Activated T-cell treated with anti-CD3 and anti-CD28 coated beads, Interleukin-2, amount 50 U/mL, for 24 hours (primary cell): ENCODE data around the gene PSMG3.

Source experiments
- DNase-seq: peaks from one replicate; pipeline ENCODE4 v3.0.0-alpha.2; 2020
- H3K27ac Mint-ChIP-seq: 2 replicates; pipeline ENCODE4 v1.8.0; 2020; ENCODE audit warnings: mild to moderate bottlenecking, mixed read lengths
- H3K27me3 Mint-ChIP-seq: 2 replicates; pipeline ENCODE4 v1.8.0; 2020; ENCODE audit warnings: mixed read lengths
- H3K36me3 Mint-ChIP-seq: 2 replicates; pipeline ENCODE4 v1.8.0; 2020; ENCODE audit warnings: low read depth, mixed read lengths
- H3K4me1 Mint-ChIP-seq: 2 replicates; pipeline ENCODE4 v1.8.0; 2020; ENCODE audit warnings: low read depth, mixed read lengths
- H3K4me3 Mint-ChIP-seq: 2 replicates; pipeline ENCODE4 v1.8.0; 2020; ENCODE audit warnings: mild to moderate bottlenecking, moderate library complexity, mixed read lengths
- H3K9me3 Mint-ChIP-seq: 2 replicates; pipeline ENCODE4 v1.8.0; 2020; ENCODE audit warnings: mixed read lengths

Gene PSMG3, protein sequence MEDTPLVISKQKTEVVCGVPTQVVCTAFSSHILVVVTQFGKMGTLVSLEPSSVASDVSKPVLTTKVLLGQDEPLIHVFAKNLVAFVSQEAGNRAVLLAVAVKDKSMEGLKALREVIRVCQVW

DNA sequence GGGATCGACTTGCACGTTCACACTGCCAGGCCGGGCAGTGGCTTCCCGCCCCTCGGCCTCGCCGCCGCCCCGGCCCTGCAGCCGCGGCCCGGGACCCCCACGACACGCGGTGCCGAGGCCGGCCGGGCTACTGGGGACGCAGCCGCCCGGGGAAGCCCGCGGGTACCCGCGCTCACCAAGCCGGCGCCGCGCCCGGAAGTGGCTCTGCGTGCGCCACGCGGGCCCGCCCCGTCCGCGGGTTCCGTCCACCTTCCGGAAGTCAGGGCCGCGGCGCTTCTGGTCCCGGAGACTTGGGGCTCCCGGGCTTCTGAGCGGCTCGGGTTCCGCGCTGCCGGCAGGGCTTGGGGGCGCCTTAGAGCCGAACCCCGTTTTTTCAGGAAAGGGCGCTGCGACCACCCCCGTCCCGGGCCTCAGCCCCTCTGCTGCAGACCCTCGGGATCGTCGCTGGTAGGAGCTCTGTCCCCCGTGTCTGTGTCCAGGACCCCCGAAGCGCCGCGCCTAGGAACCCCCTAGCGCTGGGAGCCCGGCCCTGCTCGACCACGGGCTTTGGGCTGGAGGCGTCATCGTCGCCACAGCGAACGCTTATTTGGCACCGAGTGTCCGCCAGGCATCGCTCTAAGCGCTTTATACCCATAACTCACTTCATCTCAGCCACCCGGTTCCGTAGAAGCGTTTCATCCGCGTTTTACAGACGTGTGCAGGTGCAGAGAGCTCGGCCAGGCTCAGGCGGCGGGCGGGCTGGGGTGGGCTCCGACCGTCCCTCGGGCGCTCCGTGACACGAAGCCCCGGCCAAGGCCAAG, at the start of gene PSMG3:
Gene PSMG3, minus strand, starts transcription at position 200 of the 800 bp plus-strand sequence. CDS start 693 bp downstream, outside the sequence.
- H3K9me3 Mint-ChIP-seq: no peaks in the 10 kb centered on the region
- peaks cover 55% of the 10 kb centered on the region for H3K36me3 Mint-ChIP-seq
- H3K27ac Mint-ChIP-seq: peak within 1 kb of the TSS; percentile 94
- peak; percentile 93 for DNase-seq
- peak within 1 kb of the TSS; percentile 89 for H3K4me3 Mint-ChIP-seq
- peaks cover 42% of the 10 kb centered on the region for H3K4me1 Mint-ChIP-seq
- no peaks in the 10 kb centered on the region for H3K27me3 Mint-ChIP-seq

DNA sequence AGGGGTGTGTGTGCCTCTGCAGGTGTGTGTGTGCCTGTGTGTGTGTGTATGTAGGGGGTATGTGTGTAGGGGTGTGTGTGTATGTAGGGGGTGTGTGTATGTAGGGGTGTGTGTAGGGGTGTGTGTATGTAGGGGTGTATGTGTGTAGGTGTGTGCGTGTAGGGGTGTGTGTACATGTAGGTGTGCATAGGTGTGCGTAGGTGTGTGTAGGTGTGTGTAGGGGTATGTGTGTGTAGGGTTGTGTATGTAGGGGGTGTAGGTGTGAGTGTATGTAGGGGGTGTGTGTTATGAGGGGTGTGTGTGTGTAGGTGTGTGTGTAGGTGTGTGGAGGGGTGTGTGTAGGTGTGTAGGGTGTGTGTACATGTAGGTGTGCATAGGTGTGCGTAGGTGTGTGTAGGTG, 48.6 kb upstream of the PSMG3 start:
- H3K9me3 Mint-ChIP-seq: no peaks in the 10 kb centered on the region
- H3K4me3 Mint-ChIP-seq: no peak overlapping the region
- no peaks in the 10 kb centered on the region for H3K27me3 Mint-ChIP-seq
- no peak for DNase-seq
- no peaks in the 10 kb centered on the region for H3K36me3 Mint-ChIP-seq
- no peaks in the 10 kb centered on the region for H3K4me1 Mint-ChIP-seq
- no peak overlapping the region for H3K27ac Mint-ChIP-seq

DNA sequence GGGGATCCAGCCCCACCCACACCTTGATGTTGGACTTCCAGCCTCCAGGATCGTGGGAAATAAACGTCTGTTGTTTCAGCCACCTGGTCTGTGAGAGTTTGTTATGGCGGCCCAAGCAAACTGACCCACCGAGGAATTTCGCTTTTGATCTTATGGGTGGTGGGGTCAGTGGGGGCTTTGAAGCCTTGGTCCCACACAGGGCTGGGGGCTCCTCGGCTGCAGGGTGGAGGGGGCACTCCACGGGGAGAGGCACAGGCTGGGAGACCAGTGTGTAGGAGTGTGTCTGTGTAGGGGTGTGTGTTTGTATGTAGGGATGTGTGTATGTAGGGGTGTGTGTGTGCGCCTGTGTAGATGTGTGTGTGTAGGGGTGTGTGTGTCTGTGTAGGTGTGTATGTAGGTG, 48.1 kb upstream of the PSMG3 start:
- H3K4me1 Mint-ChIP-seq: no peaks in the 10 kb centered on the region
- no peaks in the 10 kb centered on the region for H3K27me3 Mint-ChIP-seq
- H3K9me3 Mint-ChIP-seq: no peaks in the 10 kb centered on the region
- no peak for DNase-seq
- H3K4me3 Mint-ChIP-seq: no peak overlapping the region
- no peak overlapping the region for H3K27ac Mint-ChIP-seq
- H3K36me3 Mint-ChIP-seq: no peaks in the 10 kb centered on the region

DNA sequence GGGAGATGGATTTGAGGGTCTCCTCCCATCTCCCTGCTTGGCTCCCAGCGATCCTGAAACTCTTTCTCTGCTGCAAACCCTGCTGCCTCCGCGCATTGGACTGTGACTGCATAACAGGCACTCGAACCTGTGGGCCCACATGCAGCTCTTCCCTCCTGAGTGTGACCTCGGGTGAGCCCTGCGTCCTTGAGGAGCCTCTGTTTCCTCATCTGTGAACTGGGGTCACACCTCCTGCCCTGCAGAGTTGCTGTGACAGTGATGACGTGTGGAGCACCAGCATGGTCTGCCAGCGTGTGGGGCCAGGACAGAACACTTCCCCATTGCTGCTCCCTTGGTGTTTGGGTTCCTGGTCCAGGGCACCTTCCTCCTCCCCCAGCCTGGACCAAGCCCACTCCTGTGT, 46.9 kb upstream of the PSMG3 start:
- no peak overlapping the region for H3K4me3 Mint-ChIP-seq
- no peaks in the 10 kb centered on the region for H3K4me1 Mint-ChIP-seq
- no peak overlapping the region for H3K27ac Mint-ChIP-seq
- H3K27me3 Mint-ChIP-seq: no peaks in the 10 kb centered on the region
- no peaks in the 10 kb centered on the region for H3K36me3 Mint-ChIP-seq
- no peak for DNase-seq
- H3K9me3 Mint-ChIP-seq: no peaks in the 10 kb centered on the region

DNA sequence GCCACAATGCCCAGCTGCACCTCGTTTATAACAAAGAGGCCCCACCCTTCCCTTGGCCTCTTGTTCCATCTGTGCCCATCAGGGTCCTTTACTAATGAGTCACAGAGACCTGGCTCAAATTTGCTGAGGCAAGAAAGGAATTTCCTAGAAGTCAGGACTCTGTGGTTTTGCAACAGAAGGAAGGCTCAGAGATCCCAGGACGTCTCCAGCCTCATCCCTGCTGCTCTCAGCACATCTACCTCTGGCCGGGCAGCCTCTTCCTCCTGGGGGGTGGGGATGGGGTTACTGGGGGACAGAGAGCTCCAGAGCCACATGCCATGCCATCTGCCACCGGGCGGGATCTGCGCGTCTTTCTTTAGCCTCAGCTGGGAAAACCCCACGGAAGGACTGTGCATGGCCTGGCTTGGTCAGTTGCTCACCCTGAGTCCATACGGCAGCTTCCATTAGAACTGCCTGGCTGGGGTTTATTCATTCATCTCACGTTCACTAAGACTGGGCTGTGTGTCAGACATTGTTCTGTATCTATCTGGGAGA, 41.9 kb upstream of the PSMG3 start:
- no peaks in the 10 kb centered on the region for H3K36me3 Mint-ChIP-seq
- H3K9me3 Mint-ChIP-seq: no peaks in the 10 kb centered on the region
- no peaks in the 10 kb centered on the region for H3K4me1 Mint-ChIP-seq
- no peak overlapping the region for H3K4me3 Mint-ChIP-seq
- peaks cover 6% of the 10 kb centered on the region for H3K27me3 Mint-ChIP-seq
- H3K27ac Mint-ChIP-seq: no peak overlapping the region
- DNase-seq: no peak

DNA sequence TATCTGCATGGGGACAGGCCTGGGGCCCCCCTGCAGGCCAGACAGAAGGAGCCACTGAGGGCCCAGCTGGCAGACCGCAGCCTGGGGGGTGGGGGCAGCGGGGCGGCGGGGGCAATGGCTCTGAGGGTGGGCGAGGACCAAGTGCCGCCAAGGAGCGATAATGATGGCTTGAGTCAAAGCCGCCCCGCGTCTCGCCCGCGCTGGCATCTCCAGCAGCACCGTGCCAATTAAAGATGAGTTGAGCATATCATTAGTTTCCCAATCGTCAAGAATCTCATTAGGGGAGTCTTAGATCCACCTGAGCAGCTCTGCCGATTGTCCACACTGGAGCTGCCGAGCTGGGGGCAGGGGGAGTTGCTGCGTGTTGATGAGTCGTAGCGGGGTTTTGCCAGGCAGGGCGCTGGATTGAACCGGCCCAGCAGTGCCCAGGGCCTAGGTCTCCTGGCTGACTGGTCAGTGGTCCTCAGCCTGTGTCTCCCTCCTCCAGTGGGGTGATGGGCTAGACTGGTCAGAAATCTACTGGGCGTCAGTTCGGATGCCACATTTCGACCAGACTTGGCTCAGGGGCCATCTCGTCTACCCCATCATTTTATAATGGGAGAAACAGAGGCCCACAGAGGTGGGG, 41.0 kb upstream of the PSMG3 start:
- H3K27me3 Mint-ChIP-seq: peaks cover 12% of the 10 kb centered on the region
- H3K4me1 Mint-ChIP-seq: no peaks in the 10 kb centered on the region
- H3K36me3 Mint-ChIP-seq: no peaks in the 10 kb centered on the region
- H3K4me3 Mint-ChIP-seq: no peak overlapping the region
- no peaks in the 10 kb centered on the region for H3K9me3 Mint-ChIP-seq
- H3K27ac Mint-ChIP-seq: no peak overlapping the region
- DNase-seq: no peak

DNA sequence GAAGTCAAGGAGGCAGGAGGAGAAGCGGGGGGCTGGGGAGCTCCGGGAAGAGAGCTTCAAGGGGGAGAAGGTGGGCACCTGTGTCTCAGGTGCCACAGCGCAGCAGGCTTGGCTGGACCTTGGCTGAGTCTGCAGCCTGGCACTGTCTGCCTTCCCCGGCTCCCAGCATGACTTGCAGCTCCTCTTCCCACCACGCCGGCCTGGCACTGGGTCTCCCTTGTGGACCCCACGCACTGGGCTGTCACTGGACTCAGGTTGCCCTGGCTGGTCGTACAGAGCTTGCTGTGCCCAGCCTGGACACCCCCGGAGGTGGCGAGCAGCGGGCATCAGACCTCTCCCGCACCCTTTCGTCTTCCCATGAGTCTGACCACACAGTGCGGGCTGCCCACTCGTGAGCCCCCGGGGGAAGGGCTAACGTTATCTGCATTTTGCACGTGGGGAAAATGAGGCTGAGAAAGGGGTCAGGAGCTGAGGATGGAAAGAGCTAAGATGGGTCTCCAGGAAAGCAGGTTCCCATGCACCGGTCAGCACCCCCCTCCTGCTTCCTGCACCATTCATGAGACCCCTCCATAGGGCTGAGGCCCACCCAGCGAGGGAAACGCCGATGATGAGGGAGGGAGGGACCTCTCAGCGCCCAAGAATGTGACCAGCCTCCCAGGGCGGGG, 40.3 kb upstream of the PSMG3 start:
- H3K4me1 Mint-ChIP-seq: no peaks in the 10 kb centered on the region
- no peak overlapping the region for H3K4me3 Mint-ChIP-seq
- no peaks in the 10 kb centered on the region for H3K36me3 Mint-ChIP-seq
- H3K27me3 Mint-ChIP-seq: peaks cover 18% of the 10 kb centered on the region
- H3K9me3 Mint-ChIP-seq: no peaks in the 10 kb centered on the region
- no peak for DNase-seq
- H3K27ac Mint-ChIP-seq: no peak overlapping the region

DNA sequence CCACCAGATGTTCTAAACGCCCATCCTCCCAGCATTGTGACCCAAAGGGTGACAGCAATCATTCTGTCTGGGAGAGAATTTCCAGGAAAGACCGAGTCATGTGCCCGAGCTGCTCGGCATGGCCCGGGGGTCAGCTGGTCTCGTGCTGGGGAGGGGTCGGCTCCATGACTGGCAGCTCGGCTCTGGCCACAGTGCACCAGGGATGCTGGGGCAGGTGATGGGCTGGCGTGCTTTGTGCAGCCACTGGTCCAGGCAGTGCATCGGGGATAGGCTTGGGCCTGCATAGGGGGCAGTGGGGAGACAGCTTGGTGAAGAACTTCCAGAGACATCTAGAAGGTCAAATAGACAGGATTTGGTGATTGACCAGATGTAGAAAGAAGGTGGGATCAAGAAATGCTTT, 39.2 kb upstream of the PSMG3 start:
- H3K36me3 Mint-ChIP-seq: no peaks in the 10 kb centered on the region
- H3K4me1 Mint-ChIP-seq: no peaks in the 10 kb centered on the region
- H3K27ac Mint-ChIP-seq: no peak overlapping the region
- DNase-seq: no peak
- no peak overlapping the region for H3K4me3 Mint-ChIP-seq
- H3K27me3 Mint-ChIP-seq: peaks cover 18% of the 10 kb centered on the region
- no peaks in the 10 kb centered on the region for H3K9me3 Mint-ChIP-seq

DNA sequence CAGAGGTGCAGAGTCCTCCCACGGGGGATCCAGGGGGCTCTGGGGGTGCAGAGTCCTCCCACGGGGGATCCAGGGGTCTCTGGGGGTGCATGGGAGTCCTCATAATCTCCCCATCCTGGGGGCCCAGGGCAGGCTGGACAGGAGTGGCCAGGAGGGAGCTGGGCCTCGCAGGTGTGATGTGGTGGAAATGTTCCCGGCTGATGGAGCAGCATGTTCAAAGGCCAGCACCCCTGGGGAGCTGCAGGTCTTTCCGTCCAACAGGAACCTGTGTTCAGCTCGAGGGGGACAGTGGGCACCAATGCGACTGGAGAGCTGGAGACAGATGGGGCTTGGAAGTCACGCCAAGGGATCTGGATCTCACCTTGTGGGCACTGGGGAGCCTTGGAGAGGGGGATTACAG, 38.5 kb upstream of the PSMG3 start:
- no peak overlapping the region for H3K27ac Mint-ChIP-seq
- peaks cover 20% of the 10 kb centered on the region for H3K27me3 Mint-ChIP-seq
- no peaks in the 10 kb centered on the region for H3K36me3 Mint-ChIP-seq
- H3K9me3 Mint-ChIP-seq: no peaks in the 10 kb centered on the region
- no peak overlapping the region for H3K4me3 Mint-ChIP-seq
- no peaks in the 10 kb centered on the region for H3K4me1 Mint-ChIP-seq
- DNase-seq: no peak

DNA sequence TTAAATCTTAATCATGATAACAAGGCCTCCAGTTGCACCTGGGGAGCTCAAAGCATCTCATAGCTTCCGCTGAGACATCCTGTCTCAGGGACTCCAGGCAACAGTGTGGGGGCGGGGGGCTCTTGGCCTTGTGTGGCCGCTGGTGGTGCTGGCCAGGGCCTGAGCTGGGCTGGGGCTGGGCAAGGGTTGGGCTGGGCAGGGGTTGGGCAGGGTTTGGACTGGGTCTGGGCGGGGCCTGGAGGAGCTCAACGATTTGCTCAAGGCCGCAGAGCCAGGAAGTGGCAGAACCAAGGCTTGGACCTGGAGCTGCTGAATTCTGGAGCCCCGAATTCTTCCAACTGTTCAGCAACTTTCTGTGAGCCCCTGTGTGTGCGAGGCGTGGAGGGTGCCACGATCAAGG, 37.9 kb upstream of the PSMG3 start:
- Mint-ChIP-seq H3K27me3 (peaks cover 24% of the 10 kb centered on the region), H3K9me3 (no peaks in the 10 kb centered on the region), H3K4me1 (no peaks in the 10 kb centered on the region), H3K27ac (no peak overlapping the region), H3K4me3 (no peak overlapping the region), H3K36me3 (no peaks in the 10 kb centered on the region)
- no peak for DNase-seq

DNA sequence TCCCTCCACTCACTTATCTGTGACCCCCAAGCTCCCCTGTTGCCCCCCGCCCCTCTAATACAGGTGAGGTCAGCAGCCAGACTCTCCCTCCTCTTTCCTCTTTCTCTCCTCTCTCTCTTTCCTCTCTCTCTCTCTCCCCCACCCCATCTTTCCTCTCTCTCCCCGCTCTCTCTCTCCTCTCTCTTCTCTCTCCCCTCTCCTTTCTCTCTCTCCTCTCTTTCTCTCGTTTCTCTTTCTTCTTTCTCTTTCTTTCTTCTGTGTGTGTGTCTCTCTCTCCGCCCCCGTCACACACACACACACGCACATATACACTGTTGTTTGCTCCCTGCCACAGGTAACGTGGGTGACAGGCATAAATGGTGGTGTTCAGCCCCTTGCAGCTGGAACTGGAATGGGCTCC, 37.2 kb upstream of the PSMG3 start:
- peaks cover 24% of the 10 kb centered on the region for H3K27me3 Mint-ChIP-seq
- no peaks in the 10 kb centered on the region for H3K4me1 Mint-ChIP-seq
- H3K4me3 Mint-ChIP-seq: no peak overlapping the region
- no peaks in the 10 kb centered on the region for H3K9me3 Mint-ChIP-seq
- H3K27ac Mint-ChIP-seq: no peak overlapping the region
- DNase-seq: no peak
- H3K36me3 Mint-ChIP-seq: no peaks in the 10 kb centered on the region

DNA sequence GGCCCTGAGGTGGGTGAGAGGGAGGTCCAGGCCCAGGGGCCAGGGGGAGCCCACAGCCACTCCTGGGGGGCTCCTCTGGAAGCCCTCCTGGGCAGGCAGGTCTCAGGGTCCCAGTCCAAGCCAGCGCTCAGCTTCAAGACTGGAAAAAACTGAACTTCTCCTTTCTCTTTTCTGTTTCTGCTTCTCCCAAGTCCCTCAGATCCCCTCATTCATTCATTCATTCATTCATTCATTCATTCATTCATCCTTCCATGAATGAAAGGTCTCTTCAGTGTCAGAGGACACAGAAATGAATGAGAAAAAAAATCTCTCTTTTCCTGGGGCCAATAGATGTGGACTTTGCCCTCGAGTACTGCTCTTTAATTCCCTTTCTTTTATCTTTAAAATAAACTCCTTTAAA, 34.6 kb upstream of the PSMG3 start:
- no peaks in the 10 kb centered on the region for H3K36me3 Mint-ChIP-seq
- peaks cover 24% of the 10 kb centered on the region for H3K27me3 Mint-ChIP-seq
- H3K27ac Mint-ChIP-seq: no peak overlapping the region
- no peaks in the 10 kb centered on the region for H3K9me3 Mint-ChIP-seq
- DNase-seq: no peak
- H3K4me3 Mint-ChIP-seq: no peak overlapping the region
- H3K4me1 Mint-ChIP-seq: no peaks in the 10 kb centered on the region

DNA sequence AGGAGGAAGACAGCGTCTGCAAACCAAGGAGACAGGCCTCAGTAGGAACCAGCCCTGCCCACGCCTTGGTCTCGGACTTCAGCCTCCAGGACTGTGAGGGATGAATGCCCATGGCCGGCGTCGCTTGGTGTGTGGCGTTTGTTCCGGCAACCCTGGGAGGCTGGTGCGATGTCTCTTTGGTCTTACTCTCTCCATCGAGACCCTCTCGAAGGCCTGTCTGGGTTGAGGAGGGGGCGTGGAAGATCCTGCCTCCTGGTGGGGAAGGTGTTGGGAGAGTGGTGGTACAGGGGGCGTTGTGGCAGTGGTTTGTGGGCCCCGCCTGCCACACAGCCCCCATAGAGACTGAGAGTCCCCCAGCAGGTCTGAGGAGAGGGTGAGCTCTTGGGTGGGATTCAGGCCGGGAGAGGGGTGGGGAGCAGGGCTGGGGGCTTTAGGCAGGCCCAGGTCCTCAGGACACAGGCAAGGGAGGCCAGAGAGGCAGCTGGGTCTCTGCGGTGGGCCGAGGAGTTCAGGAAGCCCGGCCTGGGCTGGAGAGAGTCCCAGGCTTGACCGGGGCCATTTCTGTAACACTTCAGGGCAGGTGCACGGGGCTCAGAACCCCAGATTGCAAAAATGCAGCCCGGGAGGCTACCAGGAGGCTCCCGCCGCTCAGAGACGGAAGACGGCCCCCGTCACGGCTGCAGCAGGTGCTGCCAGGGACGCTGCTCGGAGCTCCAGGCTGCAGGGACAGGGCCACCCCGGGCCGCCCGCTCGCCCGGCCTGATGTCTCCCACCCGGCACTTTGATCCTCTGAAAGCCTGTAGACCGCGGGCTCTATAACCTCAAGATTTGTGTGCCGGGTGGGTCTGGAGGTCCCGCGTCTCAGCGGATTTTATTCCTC, 33.8 kb upstream of the PSMG3 start:
- Mint-ChIP-seq H3K27ac (no peak overlapping the region), H3K9me3 (no peaks in the 10 kb centered on the region), H3K36me3 (no peaks in the 10 kb centered on the region), H3K4me3 (no peak overlapping the region), H3K27me3 (peaks cover 24% of the 10 kb centered on the region), H3K4me1 (no peaks in the 10 kb centered on the region)
- DNase-seq: no peak

DNA sequence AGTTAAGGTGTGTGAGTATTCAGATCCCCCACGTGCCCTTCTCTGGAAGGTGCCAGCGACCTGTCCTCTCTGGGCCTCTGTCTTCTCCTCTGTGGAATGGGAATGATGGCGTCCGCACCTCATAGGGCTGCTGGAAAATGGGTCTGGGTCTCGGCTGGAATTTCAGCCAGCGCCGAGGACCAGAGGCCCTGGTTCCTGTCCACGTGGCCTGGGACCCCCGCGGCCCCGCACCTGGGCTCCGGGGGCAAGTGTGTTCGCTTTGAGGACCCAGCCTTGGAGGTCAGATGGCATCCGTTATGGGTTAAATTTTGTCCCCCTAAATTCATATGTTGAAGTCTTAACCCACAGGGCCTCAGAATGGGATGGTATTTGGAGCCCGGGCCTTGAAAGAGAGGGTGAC, 32.6 kb upstream of the PSMG3 start:
- DNase-seq: no peak
- Mint-ChIP-seq H3K27ac (no peak overlapping the region), H3K9me3 (no peaks in the 10 kb centered on the region), H3K4me1 (no peaks in the 10 kb centered on the region), H3K27me3 (peaks cover 22% of the 10 kb centered on the region), H3K4me3 (no peak overlapping the region), H3K36me3 (no peaks in the 10 kb centered on the region)
